C4-2B (cell line): Measurements from ENCODE around the gene BCL2L11.

Source experiments
- H3K27ac ChIP-seq: fragments of 450-650 bp; 2 replicates; pipeline ENCODE4 v1.5.1; 2017
- ZFX ChIP-seq: fragments of 450-650 bp; IDR thresholded peaks from 2 replicates; pipeline ENCODE4 v1.6.1; 2017
- TF ChIP-seq, protein P1 (sequence below): fragments of 450-650 bp; conservative IDR thresholded peaks from 2 replicates; pipeline ENCODE4 v1.5.1; 2017; ENCODE audit warnings: mild to moderate bottlenecking

BCL2L11 gene

DNA sequence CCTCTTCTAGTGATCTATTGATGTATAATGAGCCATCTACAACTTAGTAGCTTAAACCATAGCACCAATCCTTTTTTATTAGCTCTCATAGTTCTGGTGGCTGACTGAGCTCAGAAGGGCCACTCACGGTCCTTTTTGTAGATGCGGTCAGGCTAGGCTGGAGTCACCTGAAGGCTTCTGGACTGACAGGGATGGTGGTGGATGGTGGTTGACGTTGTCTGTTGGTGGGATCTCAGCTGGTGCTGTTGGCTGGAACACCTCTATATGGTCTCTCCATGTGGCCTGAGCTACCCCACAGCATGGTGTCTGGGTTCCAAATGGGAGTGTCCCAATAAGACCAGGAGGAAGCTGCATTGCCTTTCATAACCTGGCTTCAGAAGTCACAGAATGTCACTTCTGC lies 68.0 kb downstream of the BCL2L11 start:
- H3K27ac ChIP-seq, result no peak overlapping the region
- no peak for TF ChIP-seq ZFX
- TF ChIP-seq, protein P1, sequence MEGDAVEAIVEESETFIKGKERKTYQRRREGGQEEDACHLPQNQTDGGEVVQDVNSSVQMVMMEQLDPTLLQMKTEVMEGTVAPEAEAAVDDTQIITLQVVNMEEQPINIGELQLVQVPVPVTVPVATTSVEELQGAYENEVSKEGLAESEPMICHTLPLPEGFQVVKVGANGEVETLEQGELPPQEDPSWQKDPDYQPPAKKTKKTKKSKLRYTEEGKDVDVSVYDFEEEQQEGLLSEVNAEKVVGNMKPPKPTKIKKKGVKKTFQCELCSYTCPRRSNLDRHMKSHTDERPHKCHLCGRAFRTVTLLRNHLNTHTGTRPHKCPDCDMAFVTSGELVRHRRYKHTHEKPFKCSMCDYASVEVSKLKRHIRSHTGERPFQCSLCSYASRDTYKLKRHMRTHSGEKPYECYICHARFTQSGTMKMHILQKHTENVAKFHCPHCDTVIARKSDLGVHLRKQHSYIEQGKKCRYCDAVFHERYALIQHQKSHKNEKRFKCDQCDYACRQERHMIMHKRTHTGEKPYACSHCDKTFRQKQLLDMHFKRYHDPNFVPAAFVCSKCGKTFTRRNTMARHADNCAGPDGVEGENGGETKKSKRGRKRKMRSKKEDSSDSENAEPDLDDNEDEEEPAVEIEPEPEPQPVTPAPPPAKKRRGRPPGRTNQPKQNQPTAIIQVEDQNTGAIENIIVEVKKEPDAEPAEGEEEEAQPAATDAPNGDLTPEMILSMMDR, result no peak

DNA sequence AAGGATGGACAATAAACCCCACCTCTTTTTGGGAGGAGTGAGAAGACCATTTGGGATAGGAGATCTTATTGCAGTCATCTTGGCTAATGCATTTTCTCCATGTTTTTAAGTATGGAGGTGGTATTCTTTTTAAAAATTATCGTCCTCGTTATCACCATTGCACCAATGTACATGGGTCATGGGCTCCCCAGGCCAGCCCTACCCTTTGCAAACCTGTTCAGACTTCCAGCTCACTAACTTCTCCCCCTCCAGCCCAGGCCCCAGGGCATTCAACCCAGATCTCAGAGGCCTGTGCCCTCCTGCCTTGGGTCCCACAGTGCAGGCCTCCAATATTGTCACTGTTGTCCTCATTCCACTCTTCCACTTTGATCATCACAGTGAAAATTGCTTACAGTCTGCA lies 68.4 kb downstream of the BCL2L11 start:
- TF ChIP-seq ZFX, result no peak
- TF ChIP-seq, protein P1, result no peak
- no peak overlapping the region for H3K27ac ChIP-seq

DNA sequence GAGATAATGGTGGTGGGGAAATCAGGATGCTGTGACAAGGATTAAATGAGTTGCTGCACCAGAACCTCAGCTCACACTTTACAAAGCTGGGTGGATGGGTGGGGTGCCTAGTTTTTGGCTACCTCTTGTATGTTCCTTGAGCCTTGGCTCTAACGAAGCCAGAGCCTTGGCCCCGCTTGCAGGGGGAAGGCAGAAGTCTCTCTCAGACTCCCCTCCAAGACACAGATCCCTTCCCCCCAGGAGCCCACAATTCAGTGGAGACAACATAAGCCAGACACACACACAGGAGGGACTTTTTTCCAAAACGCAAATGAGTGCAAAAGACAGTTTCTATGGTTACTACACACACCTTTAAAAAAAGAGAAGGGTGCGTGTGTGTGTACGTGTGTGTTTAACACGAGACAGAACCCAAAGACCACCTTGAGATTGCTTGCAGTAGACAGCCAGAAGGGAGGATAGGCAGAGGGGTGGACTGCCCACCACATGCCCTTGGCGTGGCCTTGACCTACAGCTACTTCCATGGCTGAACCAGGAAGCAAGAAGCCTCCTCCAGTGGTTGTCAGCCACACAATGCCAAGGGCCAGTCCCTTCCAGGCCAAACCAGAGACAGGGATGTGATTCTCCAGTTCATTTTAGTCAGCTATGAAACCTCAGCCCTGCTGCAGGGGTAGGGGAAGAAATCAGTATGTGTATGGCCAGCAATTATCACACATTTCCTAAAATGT lies 70.3 kb downstream of the BCL2L11 start:
- no peak overlapping the region for H3K27ac ChIP-seq
- no peak for TF ChIP-seq ZFX
- TF ChIP-seq, protein P1, result no peak

DNA sequence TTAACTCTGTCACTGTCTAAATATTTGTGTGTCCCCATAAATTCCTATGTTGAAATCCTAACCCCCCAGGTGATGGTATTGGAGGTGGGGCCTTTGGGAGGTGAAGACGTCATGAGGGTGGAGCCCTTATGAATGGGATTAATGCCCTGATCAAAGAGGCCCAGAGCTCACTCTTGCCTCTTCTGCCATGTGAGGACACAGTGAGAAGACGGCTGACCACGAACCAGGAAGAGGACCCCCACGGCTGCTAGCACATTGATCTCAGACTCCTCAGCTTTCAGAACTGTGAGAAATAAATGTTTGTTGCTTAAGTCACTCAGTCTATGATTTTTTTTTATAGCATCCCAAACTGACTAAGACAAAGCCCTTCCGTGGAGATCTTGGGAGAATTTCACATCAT lies 71.2 kb downstream of the BCL2L11 start:
- no peak overlapping the region for H3K27ac ChIP-seq
- TF ChIP-seq, protein P1, result no peak
- TF ChIP-seq ZFX, result no peak

DNA sequence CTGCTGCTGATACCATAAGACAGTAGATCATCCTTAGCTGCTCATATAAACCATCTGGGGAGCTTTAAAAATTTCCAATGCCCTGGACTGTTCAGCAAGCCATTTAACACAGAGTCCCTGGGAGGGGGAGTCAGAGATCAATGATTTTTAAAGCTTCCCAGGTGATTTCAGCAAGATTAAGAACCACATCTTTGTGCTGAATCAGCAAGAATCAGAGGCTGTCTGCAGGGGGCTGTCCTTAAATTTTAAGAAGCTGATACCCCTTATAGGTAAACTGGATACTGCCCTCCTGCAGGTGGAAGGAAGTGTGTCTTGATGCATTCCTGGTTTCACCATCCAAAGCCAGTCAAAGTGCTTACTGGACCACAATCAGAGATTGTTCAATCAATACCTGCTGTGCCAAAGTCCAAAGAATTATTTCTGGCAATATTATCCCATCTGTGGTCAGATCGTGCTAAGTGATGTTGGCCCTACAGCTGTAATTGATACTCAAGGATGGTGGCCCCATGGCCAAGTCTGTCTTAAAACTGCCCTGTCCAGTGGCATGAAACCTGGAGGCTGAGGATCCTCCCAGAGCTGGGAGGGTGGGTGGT lies 72.2 kb downstream of the BCL2L11 start:
- TF ChIP-seq, protein P1, result no peak
- TF ChIP-seq ZFX, result no peak
- H3K27ac ChIP-seq, result no peak overlapping the region

DNA sequence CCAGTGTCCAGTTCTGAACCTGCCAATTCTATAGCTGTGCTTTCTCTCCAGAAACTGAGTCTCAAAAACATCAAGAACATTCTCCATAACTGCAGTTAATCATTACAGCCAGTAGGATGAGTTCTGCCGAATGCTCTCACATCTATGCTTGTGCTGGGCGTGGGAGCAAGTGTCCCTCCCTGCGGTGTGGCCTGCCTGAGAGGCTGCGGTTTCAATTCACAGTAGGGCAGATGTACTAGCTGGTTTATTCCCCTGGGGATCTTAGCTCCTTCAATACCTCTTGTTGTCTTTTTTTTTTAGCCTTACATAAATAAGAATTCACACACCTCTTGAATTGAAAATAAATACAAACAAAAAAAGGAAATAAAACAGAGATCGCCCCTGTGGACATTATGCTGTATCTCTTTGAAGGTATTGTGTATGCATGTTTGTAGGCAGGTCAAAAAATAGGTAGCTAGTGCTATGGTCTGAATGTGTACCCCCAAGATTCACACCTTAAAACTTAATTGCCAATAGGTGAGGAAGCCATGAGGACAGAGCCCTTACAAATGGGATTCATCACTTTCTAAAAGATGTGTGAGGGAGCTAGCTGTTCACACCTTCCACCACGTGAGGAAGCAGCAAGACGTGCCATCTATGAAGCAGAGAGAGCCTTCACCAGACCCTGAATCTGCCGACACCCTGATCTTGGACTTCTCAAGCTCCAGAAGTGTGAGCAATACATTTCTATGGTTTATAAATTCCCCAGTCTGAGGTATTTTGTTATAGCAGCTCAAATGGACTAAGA lies 74.3 kb downstream of the BCL2L11 start:
- TF ChIP-seq, protein P1, result no peak
- TF ChIP-seq ZFX, result no peak
- no peak overlapping the region for H3K27ac ChIP-seq

DNA sequence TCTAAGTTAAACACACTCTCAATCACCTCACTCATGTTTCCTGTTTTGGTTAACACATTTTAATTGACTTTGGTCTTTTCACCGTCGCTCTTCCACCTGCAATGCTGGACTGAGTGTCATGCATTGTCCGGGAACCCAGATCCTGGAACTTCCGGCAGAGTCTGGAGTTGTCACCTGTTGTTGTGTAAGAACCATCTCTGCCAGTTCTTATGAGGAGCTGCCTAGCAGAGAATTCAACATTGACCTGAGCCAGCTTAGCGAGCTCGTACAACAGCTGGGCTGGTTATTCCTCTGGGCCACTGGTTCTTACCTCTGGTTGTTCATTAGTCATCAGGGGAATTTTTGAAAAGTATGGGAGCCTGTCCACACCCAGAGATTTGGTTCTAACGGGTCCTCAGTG lies 75.7 kb downstream of the BCL2L11 start:
- TF ChIP-seq, protein P1, result no peak
- TF ChIP-seq ZFX, result no peak
- no peak overlapping the region for H3K27ac ChIP-seq
